ENCODE measurements around the gene PLEKHH1.

Gene PLEKHH1

GRCh38 chr14:67569651-67570290 is 36.7 kb downstream of the PLEKHH1 start:
- DNase-seq: no peak

- DNase-seq: no peak
These were observed 37.4 kb downstream of the PLEKHH1 start for GRCh38 chr14:67570453-67570852.

- DNase-seq: peak; percentile 60
These were observed 38.3 kb downstream of the PLEKHH1 start for GRCh38 chr14:67571275-67571990.

GRCh38 chr14:67571991-67572323 is 38.9 kb downstream of the PLEKHH1 start:
- no peak for DNase-seq

- DNase-seq: no peak
These were observed 39.5 kb downstream of the PLEKHH1 start for GRCh38 chr14:67572608-67573007.

GRCh38 chr14:67573228-67574010 is 40.3 kb downstream of the PLEKHH1 start:
- DNase-seq: no peak

- DNase-seq: no peak
These were observed 41.1 kb downstream of the PLEKHH1 start for GRCh38 chr14:67574156-67574555.

- no peak for DNase-seq
These were observed 41.7 kb downstream of the PLEKHH1 start for GRCh38 chr14:67574806-67575205.

- no peak for DNase-seq
These were observed 42.6 kb downstream of the PLEKHH1 start for GRCh38 chr14:67575684-67576083.

GRCh38 chr14:67576216-67576955 is 43.3 kb downstream of the PLEKHH1 start:
- DNase-seq: no peak

- DNase-seq: no peak
These were observed 44.2 kb downstream of the PLEKHH1 start for GRCh38 chr14:67577181-67577808.

- no peak for DNase-seq
These were observed 45.0 kb downstream of the PLEKHH1 start for GRCh38 chr14:67577909-67578749.

GRCh38 chr14:67579040-67579439 is 46.0 kb downstream of the PLEKHH1 start:
- DNase-seq: no peak

- no peak for DNase-seq
These were observed 46.5 kb downstream of the PLEKHH1 start for GRCh38 chr14:67579636-67580035.

GRCh38 chr14:67580336-67581171 is 47.5 kb downstream of the PLEKHH1 start:
- DNase-seq: no peak

- DNase-seq: no peak
These were observed 48.6 kb downstream of the PLEKHH1 start for GRCh38 chr14:67581643-67582042.

GRCh38 chr14:67582061-67582460 is 49.0 kb downstream of the PLEKHH1 start:
- DNase-seq: no peak

GRCh38 chr14:67583711-67584644 is 50.9 kb downstream of the PLEKHH1 start:
- no peak for DNase-seq

GRCh38 chr14:67584978-67585377 is 51.9 kb downstream of the PLEKHH1 start:
- no peak for DNase-seq

- no peak for DNase-seq
These were observed 53.3 kb downstream of the PLEKHH1 start for GRCh38 chr14:67586369-67586768.
